OCI-LY1 (cell line): Measurements from ENCODE around the gene HIPK1.

Experiments used
- EZH2 ChIP-seq: fragments of 200-600 bp; sonication (generic), shearing (Covaris generic); IDR thresholded peaks from 2 replicates; pipeline ENCODE4 v1.8.0; 2017; ENCODE audit warnings: borderline replicate concordance, mixed run types, mild to moderate bottlenecking, antibody characterized with exemption, low read length, moderate library complexity, mixed read lengths
- TF ChIP-seq, protein P1 (sequence below): fragments of 200-600 bp; sonication (generic), shearing (Covaris generic); IDR thresholded peaks from 2 replicates; pipeline ENCODE4 v1.5.1; 2017; ENCODE audit warnings: mild to moderate bottlenecking, antibody characterized with exemption, low read length, moderate library complexity, mixed read lengths

DNA sequence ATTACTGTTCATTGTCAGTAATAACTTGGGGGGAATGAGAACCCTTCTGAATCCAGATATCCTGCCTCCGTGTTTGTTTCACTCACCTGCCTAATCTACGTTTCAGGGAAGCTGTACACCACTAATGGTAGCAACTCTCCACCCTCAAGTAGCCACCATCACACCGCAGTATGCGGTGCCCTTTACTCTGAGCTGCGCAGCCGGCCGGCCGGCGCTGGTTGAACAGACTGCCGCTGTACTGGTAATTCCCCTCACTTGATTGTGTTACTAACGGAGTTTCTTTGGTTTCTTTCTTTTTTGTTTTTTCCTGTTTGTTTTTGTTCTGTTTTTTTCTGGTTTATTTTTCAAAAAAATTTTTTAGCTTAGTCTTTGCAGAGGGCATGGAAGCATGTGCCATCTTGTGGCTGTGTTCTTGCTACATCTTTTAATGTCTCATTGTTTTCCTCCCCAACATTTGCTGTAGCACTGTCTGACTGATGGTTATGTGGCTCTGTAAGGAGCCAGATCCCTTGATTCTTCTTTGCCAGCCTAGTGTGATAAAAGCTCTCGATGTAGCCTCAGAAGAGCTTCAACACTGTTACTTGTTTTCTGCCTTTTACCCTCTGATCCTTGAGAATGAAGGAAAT is 34.3 kb downstream of the HIPK1 start:
- TF ChIP-seq EZH2: no peak
- TF ChIP-seq, protein P1, sequence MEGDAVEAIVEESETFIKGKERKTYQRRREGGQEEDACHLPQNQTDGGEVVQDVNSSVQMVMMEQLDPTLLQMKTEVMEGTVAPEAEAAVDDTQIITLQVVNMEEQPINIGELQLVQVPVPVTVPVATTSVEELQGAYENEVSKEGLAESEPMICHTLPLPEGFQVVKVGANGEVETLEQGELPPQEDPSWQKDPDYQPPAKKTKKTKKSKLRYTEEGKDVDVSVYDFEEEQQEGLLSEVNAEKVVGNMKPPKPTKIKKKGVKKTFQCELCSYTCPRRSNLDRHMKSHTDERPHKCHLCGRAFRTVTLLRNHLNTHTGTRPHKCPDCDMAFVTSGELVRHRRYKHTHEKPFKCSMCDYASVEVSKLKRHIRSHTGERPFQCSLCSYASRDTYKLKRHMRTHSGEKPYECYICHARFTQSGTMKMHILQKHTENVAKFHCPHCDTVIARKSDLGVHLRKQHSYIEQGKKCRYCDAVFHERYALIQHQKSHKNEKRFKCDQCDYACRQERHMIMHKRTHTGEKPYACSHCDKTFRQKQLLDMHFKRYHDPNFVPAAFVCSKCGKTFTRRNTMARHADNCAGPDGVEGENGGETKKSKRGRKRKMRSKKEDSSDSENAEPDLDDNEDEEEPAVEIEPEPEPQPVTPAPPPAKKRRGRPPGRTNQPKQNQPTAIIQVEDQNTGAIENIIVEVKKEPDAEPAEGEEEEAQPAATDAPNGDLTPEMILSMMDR: peak; percentile 44
